Stimulated activated CD4-positive, alpha-beta T cell treated with anti-CD3 and anti-CD28 coated beads, Interleukin-15, amount 100 ng/mL, for 48 hours (primary cell): ENCODE data around the gene MSRB3.
"Not testable (repeated sequence)": the region's sequence is repeated elsewhere in the genome, so short reads cannot be mapped to it uniquely, and the experiment has no call there.

Source experiments
- DNase-seq, 2 donors: peaks; one replicate each; pipeline ENCODE4 v3.0.0-alpha.2; 2020; ENCODE audit warnings: low read depth in 2 of 2

MSRB3 gene

DNA sequence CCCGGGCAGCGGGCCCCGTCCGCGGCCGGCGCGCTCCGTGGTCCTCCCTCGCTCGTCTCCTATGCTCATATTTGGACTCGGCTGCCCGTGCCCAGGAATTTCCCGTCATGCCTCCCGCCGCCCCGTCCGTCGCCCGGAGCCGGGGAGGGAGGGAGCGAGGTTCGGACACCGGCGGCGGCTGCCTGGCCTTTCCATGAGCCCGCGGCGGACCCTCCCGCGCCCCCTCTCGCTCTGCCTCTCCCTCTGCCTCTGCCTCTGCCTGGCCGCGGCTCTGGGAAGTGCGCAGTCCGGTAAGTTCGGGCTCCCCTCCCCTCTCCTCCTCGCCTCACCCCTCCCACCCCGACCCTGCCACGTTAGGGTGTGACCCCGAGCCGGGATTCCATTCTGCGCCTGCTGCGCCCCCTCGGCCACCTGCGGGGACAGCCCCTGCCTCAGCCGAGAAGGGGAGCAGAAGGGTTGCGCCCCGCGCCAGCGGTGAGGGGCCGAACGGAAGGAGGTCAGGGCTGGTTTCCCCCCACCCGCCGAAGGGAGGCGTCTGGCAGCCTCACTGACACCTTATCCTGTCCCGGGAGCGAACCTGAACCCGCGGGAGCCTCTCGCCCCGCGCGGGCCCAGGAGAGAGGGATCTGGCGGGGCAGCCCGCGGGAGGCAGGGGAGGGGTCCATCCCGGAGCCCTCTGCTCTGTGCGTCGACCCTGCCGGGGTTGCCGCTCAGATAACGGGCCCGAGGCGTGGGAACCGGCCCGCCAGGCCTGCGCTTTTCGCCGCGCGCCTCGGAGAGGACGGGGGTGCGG, at the start of gene MSRB3:
MSRB3 (plus strand) TSS at position 108 of the 793 bp plus-strand sequence. CDS start 29,897 bp downstream, outside the sequence.
- DNase-seq = peak in 1 of 2 donors; percentile 1

DNA sequence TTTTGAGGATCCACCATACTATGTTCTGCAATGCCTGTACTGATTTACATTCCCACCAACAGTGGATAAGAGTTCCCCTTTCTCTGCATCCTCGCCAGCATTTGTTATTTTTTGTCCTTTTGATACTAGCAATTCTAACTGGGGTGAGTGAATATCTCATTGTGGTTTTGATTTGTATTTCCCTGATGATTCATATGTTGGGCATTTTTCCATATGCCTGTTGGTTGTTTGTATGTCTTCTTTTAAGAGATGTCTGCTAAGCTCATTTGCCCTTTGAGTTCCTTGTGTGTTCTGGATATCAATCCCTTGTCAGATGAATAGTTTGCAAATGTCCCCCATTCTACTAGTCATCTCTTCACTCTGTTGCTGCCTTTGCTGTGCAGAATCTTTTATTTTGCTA, 49.0 kb upstream of the MSRB3 start:
- no peak for DNase-seq

DNA sequence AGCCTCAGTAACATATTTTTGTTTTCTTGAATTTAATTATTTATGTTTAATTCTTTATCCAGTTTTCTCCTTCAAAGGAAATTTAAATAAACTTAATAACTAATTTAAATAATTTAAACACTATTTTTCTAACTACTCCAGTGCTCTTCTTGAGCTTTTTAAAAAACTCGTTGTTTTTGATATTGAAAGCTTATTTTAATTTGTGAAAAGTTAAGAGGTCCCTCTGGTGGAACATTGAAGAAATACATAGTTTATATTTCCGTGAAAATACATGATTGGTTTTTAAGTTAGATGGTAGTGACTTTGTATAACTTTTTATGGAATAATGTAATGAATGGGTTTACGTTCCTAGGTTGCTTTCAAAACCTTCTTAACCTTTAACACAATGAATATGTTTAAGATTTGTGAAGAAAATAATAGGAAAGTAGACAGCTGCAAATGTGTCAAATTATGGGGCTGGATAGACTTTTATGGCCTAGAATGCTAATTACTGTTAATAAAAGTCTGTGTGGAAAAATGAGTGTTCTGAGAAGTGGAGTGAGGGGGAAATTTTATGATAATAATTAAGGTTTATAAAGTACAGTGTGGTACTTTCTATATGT, 45.9 kb upstream of the MSRB3 start:
- DNase-seq = no peak

DNA sequence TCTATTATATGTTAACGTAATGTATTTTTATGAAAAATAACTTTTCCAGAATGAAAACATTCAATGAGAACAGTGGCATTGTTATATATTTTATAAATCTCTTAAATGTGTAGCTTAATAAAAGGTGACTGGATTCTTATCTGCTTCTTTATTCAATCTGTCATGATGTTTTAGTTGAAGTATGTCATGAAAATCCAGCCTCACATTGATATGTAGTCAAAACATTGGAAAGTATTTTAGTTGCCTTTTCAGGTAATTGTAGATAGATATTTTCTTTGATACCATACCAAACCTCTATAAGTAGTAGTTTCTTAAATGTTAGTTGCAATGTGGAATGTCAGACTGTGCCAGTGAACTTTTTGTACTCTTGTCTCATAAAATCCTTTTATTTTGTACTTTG, 41.3 kb upstream of the MSRB3 start:
- DNase-seq = no peak

DNA sequence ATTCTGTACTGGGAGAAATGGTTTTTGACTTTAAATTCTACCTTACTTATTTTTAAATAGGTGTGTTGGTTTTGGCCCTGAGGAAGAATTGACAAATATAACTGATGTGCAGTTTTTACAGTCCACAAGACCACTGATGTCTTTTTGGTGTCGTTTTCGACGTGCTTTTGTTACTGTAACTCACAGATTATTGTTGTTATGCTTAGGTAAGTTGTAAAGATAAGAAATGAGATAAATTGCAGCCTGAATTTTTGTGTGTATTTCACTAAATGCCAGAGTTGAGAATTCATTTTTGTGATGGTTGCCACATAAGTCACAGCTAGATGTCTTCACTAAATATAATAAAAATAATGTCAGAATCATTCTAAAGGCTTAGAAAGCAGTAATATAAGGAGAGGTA, 39.9 kb upstream of the MSRB3 start:
- no peak for DNase-seq

DNA sequence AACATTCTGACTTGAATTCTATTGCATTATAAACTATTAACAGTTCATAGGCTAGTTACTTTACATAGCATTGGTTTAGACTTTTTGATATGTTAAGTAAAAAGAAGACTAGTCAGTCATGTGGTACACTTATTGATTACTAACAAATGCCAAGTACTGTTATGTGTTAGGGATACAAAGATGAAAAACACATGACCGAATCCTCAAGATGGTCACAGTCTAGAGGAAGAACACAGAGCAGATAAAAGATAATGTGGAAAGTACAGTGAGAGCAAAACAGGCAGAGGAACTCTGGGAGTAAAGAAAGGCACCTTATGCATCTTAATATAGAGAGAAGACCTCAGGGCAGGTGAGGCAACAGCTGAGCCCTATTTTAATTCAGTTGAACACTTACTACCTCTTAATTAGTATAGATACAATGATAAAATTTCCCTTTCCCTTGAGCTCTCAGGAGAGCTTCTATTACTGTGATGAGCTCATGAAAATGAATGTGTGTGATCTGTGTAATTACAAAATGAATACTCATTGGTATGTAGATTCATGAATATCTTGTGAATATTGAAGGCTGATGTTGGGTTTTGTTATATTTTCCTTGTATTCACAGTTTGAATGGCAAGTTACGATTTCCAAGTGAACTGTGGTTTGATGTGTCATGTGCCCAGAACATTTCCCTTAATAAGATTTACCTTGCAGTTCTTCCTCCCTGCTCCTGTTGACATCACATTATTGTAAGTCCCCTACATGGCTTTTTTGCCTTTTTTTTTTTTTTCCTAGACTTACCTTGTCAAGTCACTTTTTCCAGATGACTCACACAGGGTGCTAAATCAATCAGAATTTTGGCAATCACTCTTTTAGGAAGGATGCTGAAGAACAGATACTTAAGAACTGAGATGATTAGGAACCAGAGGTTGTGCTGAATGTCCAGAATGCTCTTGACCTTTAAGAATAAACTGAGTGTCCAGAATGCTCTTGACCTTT, 29.5 kb upstream of the MSRB3 start:
- DNase-seq = no peak

DNA sequence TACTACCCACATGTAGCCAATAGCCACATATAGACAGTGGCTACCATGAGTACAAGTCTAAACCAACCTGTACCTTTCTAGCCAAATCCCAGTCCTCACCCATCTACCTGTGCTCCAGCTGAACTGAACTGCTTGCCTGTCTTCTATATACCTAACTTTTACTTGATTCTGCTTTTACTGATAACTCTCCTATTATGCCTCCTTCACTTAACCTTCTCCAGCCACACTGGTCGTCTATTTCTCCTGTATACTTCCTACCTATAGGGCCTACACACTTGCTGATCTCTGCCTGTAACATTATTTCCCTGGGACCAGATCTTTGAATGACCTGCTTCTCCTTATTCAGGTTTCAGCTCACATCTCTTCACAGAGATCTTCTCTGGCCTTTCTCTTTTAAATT, 26.0 kb upstream of the MSRB3 start:
- DNase-seq = no peak

DNA sequence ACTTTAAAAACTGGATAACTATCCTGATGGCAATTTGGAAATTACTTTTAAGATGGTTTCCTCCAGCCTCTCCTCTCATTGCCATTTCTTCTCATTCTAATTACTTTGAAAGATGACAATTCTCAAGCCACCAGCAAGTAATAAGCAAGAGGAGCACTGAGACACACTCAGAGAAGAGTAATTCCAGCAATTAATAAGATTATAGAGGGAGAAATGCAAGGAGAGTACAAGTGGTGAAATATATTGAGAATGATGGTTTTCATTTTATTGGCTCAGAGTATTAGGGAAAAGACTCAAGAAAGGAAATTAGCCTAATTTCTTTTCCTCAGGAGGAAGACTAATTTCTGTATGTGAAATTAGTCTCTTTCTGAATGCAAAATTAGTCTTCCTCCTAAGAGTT, 20.5 kb upstream of the MSRB3 start:
- DNase-seq = no peak

DNA sequence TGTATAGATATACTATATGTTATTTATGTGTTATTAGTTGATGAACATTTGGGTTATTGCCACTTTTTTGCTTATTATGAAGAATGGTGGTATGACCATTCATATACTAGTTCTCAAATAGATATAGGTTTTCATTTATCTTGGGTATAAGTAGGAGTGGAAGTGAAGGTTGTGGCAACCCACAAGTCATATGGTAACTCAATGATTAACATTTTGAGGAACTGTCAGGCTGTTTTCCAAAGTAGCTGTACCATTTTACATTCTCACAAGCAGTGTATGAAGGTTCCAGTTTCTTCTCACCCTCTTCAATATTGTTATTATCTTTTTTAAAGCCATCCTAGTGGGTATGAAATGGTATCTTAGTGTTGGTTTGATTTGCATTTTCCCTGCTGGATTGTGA, 19.0 kb upstream of the MSRB3 start:
- no peak for DNase-seq

DNA sequence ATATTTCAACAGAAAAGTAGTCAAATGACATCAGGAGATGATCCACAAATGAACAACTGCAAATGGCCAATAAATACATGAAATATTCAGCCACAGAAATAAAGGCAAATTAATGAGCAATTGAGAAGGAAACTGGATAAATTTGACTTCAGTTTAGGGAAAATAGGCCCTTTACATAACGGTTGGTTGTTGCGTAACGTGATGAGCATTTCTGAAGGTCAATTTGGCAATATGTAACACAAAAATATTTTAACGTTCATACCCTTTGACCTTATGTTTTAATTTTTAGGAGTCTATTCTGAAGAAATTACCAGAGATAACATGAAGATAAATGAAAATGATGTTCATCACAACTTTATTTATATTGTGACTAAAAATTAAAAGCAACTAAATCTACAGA, 14.7 kb upstream of the MSRB3 start:
- DNase-seq = no peak

DNA sequence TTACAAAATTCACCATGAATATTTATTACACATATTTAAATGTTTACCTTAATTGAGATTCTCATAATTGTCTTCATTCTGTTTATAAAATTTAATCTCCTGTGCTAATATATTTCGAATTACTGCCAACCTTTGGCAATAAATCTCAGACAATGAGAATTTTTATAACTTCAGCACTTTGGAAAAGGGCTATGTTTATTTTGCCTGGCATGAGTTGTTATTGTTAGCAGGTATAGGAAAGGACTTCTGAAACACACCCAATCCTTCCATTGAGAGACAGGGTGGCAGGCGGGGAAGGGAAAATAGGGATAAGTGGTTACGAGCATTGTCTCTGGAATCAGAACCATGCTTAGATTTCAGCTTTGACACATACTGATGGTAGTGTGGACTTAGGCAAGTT, 12.1 kb upstream of the MSRB3 start:
- no peak for DNase-seq

DNA sequence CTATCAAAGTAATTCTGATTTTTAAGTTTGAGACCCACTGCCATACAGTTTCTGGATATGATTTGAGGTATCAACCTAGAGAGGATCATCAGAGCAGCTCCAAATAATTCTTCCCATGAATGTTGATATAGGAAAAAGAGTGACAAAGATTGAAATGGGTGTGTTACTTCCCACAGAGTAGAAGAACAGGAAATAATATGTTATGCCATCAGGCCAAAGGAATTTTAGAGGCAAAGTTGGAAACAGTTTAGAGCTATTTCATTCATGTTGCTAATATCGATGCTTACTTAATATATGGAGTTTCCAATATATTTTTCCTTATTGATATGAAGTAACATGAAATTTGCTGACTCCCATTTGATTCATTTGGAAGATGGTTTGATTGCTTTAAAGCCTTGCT, 8.9 kb upstream of the MSRB3 start:
- no peak for DNase-seq

DNA sequence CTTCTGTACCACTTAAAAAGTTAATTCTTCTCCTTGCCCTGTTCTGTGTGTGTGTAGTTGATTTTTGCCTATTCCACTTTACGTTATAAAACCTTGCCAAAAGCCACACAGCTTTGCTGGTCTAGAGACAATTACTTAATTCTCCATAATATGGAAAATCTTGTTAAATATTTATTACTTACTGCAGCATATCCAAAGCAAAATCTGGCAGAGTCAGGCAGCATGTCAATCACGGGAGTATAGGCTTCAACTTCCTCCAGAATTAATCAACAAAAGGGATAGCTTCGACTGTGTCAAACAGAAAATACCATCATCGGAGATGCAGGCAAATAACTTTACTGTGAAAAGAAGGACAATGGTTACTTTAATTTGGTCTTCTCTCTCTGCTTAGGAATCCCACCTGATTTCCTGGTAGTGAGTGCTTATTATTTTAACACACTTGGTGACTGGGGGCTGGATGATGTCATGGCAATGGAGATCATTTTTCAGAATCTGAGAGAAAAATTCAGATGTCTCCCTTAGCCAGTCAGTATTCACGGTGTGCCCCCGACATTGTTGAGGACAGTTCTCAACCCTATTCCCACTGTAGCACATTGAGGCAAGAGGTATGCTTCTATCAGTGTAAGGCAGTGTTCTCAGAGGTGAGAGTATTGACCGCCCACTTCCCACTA, 3.7 kb upstream of the MSRB3 start:
- DNase-seq = no peak

DNA sequence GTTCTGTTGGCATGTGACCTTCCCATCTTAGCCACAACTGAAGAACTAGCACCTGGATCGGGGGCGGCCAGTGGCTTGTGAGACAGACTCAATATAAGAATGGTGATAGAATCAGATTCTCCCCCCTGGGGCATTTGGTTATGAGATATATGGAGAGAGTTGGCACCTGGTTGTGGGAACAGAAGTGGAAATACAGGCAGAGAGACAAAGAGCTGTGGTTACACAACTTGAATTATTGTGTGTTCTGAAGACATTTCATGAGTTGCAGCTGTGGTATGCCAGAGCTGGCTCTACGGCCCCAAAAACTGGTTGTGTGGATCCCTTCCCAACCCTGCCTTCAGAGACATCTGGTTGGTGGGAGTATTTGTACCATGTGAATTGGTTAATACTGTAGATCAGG, 2.9 kb upstream of the MSRB3 start:
- DNase-seq = no peak

DNA sequence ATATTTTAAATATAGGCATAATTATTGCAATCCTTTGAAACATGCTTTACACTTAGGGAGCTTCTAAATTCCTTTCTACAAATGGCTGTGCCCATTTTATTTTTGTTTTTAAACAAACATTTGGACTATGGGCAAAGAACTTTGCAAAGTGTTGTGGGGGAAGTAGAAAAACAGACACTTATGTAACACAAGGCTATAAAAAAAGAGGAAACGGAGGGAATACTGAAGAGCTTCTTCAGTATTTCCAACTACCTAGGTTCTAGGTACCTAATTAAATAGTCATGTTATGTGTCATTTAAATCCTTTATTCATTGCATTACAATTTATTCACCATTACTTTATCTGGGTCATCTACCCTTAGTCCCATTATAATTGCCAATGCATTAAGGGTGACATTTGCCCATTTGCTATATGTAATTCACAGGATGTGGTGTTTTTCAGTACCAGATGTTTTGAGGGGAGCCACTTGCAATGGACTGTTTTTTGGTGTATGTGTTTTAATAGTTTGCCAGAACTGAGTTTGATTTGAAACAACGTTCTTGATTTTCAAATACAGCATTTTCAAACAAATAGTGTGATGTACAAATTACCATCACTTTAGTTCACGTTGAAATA, 1.5 kb upstream of the MSRB3 start:
- no peak for DNase-seq

DNA sequence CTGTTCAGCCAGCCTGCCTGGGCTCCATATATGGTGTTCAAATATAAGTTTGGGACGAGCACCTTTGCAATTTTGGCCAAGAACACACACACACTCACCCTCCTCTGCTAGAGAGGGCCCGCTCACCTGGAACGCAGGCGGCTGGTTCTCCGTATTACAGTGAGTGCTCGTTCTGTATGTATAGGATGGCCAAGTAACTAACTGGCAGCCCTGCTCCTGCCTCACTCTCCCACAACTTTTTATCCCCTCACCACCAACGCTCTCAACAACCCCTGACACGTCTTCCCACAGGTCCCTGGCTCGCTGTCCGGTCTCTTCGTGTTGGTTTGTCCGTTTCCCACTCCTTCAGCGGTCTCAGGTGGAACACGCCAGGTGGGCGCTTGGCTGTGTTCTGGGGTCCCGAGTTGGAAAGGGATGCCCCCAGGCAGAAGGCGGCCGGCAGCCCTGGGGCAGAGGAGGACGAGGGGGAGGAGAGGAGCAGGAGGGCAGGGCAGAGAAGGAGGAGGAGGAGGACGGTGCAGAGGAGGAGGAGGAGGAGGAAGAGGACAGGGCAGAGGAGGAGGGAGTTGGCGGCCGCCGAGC, 398 bp upstream of the MSRB3 start:
- no peak for DNase-seq

DNA sequence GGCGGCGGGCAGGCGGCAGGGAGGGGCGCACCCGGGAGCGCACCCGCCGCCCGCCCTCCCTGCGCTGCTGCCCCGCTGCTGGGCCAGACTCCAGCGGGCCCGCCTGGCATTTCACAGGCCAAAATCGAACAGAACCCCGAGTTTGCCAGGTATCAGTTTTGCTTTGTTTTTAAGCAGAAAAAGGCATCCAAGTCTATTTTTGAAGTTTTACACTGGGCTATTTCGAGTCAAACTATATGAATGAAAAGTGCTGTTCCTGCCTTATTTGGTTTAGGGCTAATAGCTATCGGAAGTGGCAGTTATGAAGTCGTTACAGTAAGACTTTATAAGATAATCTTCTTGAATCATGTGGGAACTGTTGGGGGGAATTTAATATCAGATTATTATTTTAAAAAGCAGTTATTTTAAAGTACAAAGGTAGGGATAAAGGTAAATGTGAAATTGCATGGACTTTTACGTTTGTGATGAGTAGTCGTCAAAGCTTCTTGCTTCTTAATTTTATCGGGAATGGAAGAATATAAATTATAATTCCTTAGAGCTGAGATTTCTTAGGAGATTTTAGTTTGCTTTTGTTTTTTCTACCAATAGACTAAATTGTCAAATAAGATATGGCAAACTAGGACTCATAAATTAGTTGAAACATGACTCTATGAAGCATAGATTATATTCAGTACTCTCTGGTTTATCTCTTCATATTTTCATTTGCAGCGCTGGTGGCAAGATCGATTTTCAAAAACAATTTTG, 1.1 kb downstream of the MSRB3 start:
- no peak for DNase-seq

DNA sequence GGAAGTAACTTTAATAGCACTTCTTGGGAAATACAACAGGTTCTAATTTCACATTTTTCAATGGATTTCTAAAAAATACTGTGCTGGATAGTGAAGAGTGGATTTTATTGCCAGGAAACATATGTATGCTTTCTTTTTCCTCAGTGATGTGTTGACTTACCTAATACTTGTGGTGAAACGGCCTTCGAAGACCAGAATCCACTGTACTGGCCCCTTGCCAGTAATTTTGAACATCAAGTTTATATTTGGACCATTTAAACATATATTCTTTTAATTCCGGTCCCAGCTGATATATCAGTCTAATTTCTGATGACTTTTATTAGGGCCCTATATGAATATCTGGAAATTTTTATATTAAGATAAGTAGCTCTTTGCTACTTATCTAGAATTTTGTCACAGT, 1.8 kb downstream of the MSRB3 start:
- DNase-seq = no peak

DNA sequence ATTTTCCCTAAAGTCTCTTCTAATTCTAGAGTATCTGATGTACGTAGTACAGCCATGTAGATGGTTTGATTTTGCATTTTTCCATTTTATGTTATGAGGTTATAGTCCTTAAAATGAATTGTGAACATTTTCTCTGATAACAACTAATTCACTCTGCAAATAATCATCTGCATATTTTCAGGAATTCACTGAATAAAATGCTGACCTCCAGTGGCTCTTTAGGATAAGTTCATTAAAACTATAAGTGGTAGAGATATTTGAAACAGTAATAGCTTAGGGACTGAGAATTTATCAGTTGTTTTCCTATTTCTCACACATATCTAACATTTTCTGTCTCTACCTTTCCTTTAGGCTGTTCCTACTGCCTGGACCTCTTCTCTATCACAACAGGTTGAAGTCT, 4.4 kb downstream of the MSRB3 start:
- DNase-seq = no peak

DNA sequence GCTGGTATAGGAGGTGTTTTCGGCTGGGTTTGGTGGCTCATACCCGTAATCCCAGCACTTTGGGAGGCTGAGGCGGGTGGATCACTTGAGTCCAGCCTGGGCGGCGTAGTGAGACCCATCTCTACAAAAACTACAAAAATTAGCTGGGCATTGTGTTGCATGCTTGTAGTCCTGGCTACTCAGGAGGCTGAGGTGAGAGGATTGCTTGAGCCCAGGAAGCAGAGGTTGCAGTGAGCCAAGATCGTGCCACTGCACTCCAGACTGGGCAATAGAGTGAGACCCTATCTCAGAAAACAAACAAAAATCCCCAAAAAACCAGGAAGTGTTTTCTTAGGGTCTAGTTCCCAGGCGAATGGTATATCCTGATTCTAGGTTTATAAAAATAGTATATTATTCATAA, 7.0 kb downstream of the MSRB3 start:
- not testable (repeated sequence) for DNase-seq
